ENCODE measurements around the gene FGF22. TPM values are rescaled to one million over a fixed set of nuclear protein-coding genes. Genes with fewer than 3 reads are reported as not detected.

FGF22 gene
- total and polyA plus RNA-seq, 2 of the 13 experiments (the other 11 are each of a cell fraction or from before 2014, with no cell fraction given) = 0.24 TPM; not detected in 1

DNA sequence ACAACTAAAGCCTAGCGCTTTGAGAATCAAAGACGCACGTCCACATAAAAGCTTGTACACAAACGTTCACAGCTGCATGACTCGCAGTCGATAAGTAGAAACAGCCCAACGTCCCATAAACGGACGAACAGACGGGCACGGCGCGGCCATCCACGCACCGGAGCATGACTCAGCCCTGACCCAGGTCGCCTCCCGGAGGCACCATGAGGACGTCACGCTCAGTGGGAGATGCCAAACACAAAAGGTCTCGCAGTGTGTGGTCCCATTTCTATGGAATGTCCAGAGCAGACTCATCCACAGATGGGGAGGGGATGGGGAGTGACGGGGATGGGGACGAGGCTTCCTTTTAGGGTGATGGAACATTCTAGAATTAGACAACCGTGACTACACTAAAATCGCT, 15.7 kb upstream of the FGF22 start:
- 97% methylated on average over 20 of the region's 24 CpGs for WGBS (ENCODE audit: low lambda C conversion rate)
- no TSS peak for BruUV-seq (replicated peaks)
- H3K9ac ChIP-seq (ENCODE audit: insufficient read depth, low read depth, low read length) = no peak overlapping the region
- intact Hi-C loops (cut with micrococcal nuclease; ENCODE audit: unreplicated experiment) = no loop called here
- CTCF ChIA-PET (ENCODE audit: low intra/inter-chr PET ratio, low total read pairs) = no interaction called here
- 0 out of 2 replicates have a peak, but pooled peaks cover 5% of the 10 kb centered on the region for H3K4me1 ChIP-seq (ENCODE audit: insufficient read depth, low read length)
- ATAC-seq = no peak
- H3K27me3 ChIP-seq (ENCODE audit: control insufficient read depth in 1 of 2, insufficient read depth in 2 of 2, low read length in 2 of 2) = no peaks in the 10 kb centered on the region
- H3K27ac ChIP-seq (ENCODE audit: extremely low read length, insufficient read depth, low read length) = no peak overlapping the region
- no peaks in the 10 kb centered on the region for H4K20me1 ChIP-seq (ENCODE audit: insufficient read depth, low read length)
- peaks cover 6 to 34% of the 10 kb centered on the region in 2 experiments for H3K36me3 ChIP-seq (replicated peaks in 1 of 2; ENCODE audit: control insufficient read depth in 1 of 2, insufficient read depth in 2 of 2, low read length in 2 of 2)
- in situ Hi-C loops (cut with HindIII; ENCODE audit: extremely low pct_ligation_motif_present, low pct_unique_long_range_greater_than_20kb) = no loop called here
- no peak for FAIRE-seq
- DNase-seq (ENCODE audit: low spot score) = no peak
- POLR2A ChIA-PET = no interaction called here
- H2AFZ ChIP-seq (ENCODE audit: low read length) = no peak overlapping the region
- H3K4me2 ChIP-seq (ENCODE audit: low read depth, low read length) = no peak overlapping the region
- no peaks in the 10 kb centered on the region for H3K9me3 ChIP-seq (ENCODE audit: low read length)
- H3K79me2 ChIP-seq (ENCODE audit: insufficient read depth, low read length) = peaks cover 7% of the 10 kb centered on the region
- TF ChIP-seq GPN1 (CRISPR knock-in tag; IDR thresholded peaks at IDR 0.05; ENCODE audit: borderline replicate concordance) (no peak), FOSL2 (CRISPR knock-in tag; IDR thresholded peaks at IDR 0.05) (0 out of 2 replicates have a peak, but pooled peaks have one; percentile 16), ZNF350 (CRISPR knock-in tag; IDR thresholded peaks at IDR 0.05; ENCODE audit: borderline replicate concordance, low read depth) (no peak), ZNF331 (CRISPR knock-in tag; IDR thresholded peaks at IDR 0.05) (no peak), ZIK1 (CRISPR knock-in tag; IDR thresholded peaks at IDR 0.05; ENCODE audit: borderline replicate concordance, low read depth) (no peak)
- TF ChIP-seq, protein P1, sequence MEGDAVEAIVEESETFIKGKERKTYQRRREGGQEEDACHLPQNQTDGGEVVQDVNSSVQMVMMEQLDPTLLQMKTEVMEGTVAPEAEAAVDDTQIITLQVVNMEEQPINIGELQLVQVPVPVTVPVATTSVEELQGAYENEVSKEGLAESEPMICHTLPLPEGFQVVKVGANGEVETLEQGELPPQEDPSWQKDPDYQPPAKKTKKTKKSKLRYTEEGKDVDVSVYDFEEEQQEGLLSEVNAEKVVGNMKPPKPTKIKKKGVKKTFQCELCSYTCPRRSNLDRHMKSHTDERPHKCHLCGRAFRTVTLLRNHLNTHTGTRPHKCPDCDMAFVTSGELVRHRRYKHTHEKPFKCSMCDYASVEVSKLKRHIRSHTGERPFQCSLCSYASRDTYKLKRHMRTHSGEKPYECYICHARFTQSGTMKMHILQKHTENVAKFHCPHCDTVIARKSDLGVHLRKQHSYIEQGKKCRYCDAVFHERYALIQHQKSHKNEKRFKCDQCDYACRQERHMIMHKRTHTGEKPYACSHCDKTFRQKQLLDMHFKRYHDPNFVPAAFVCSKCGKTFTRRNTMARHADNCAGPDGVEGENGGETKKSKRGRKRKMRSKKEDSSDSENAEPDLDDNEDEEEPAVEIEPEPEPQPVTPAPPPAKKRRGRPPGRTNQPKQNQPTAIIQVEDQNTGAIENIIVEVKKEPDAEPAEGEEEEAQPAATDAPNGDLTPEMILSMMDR (CRISPR knock-in tag; IDR thresholded peaks at IDR 0.05) = peak; percentile 26; the same call in 1 of the 2 replicates
- no peak overlapping the region for H3K4me3 ChIP-seq (replicated peaks in 1 of 3; ENCODE audit: insufficient read depth in 1 of 3, low read depth in 2 of 3, low read length in 3 of 3)
